CD4-positive, alpha-beta memory T cell (primary cell): Measurements from ENCODE around the gene ESRP2. TPM values are rescaled to one million over a fixed set of nuclear protein-coding genes. Genes with fewer than 3 reads are reported as not detected.
A peak's percentile ranks its signal among the peaks of the same experiment; 100 is the strongest.

Experiments used
- CTCF ChIA-PET: fragments of 350-600 bp; sonication (Branson Sonifier 250); formaldehyde crosslinking; loops from one replicate; lab custom pipeline; 2021; ENCODE audit warnings: inconsistent platforms; ENCODE audit not compliant: partially characterized antibody; lab: Charles Lee
- POLR2A ChIA-PET: fragments of 350-600 bp; sonication (Branson Sonifier 250); formaldehyde crosslinking; loops from one replicate; lab custom pipeline; 2021; ENCODE audit not compliant: partially characterized antibody; lab: Charles Lee
- DNase-seq, 5 donors: peaks; one replicate each; pipeline versions ENCODE4 v3.0.0 to v3.0.0-alpha.2; 2020 to 2022; ENCODE audit warnings: mixed read lengths in 1 of 5
- H3K27ac ChIP-seq: one replicate; pipeline ENCODE4 v1.7.0; 2013; ENCODE audit warnings: low read depth, low read length
- H3K27me3 ChIP-seq: 2 replicates; pipeline ENCODE4 v1.7.0; 2013; ENCODE audit warnings: mild to moderate bottlenecking, low read length, moderate library complexity; ENCODE audit not compliant: insufficient read depth
- H3K36me3 ChIP-seq: 2 replicates; pipeline ENCODE4 v1.7.0; 2013; ENCODE audit warnings: mild to moderate bottlenecking, low read length, moderate library complexity; ENCODE audit not compliant: insufficient read depth
- H3K4me1 ChIP-seq: 2 replicates; pipeline ENCODE4 v1.7.0; 2013; ENCODE audit warnings: mild to moderate bottlenecking, low read length, moderate library complexity; ENCODE audit not compliant: insufficient read depth
- H3K4me3 ChIP-seq, 2 donors: one replicate each; pipeline ENCODE4 v1.7.0; 2013; ENCODE audit warnings: low read length in 2 of 2, mild to moderate bottlenecking in 1 of 2
- H3K9me3 ChIP-seq, 2 donors: one replicate each; pipeline ENCODE4 v1.7.0; 2013; ENCODE audit warnings: low read length in 2 of 2, control low read depth in 1 of 2; ENCODE audit not compliant: control insufficient read depth in 1 of 2
- H3K27ac Mint-ChIP-seq, 7 donors: one replicate each; pipeline ENCODE4 v1.8.0; 2020 to 2021; ENCODE audit warnings: mixed read lengths in 7 of 7, mild to moderate bottlenecking in 6 of 7, inconsistent platforms in 3 of 7, moderate library complexity in 3 of 7
- H3K27me3 Mint-ChIP-seq, 2 donors: one replicate each; pipeline ENCODE4 v1.8.0; 2020 to 2021; ENCODE audit warnings: mixed read lengths in 2 of 2
- H3K36me3 Mint-ChIP-seq, 2 donors: one replicate each; pipeline ENCODE4 v1.8.0; 2020 to 2021; ENCODE audit warnings: mixed read lengths in 2 of 2, inconsistent platforms in 1 of 2, mild to moderate bottlenecking in 1 of 2
- H3K4me1 Mint-ChIP-seq, 4 donors: one replicate each; pipeline ENCODE4 v1.8.0; 2020 to 2021; ENCODE audit warnings: mixed read lengths in 4 of 4, mild to moderate bottlenecking in 1 of 4
- H3K4me3 Mint-ChIP-seq, 8 donors: one replicate each; pipeline ENCODE4 v1.8.0; 2020 to 2021; ENCODE audit warnings: mixed read lengths in 8 of 8, mild to moderate bottlenecking in 7 of 8, moderate library complexity in 6 of 8, inconsistent platforms in 3 of 8
- H3K9me3 Mint-ChIP-seq, 8 donors: one replicate each; pipeline ENCODE4 v1.8.0; 2020 to 2021; ENCODE audit warnings: mixed read lengths in 8 of 8, mild to moderate bottlenecking in 5 of 8, inconsistent platforms in 3 of 8, moderate library complexity in 1 of 8
- intact Hi-C: fragments of 100-400 bp; cut with micrococcal nuclease; formaldehyde crosslinking; loops from one replicate; pipeline ENCODE4 v1.15.1; 2023
- polyA plus RNA-seq, 2 donors: library from polyadenylated mRNA; unstranded; fragments of 300-500 nt; fragmentation: Illumina TruSeq; gene quantifications; one replicate each; pipeline ENCODE4 v1.2.3, GENCODE V29; 2021
- total RNA-seq, 2 experiments: library from RNA; stranded (reverse); gene quantifications; one replicate each; pipeline ENCODE4 v1.2.3, GENCODE V29; 2021

ESRP2 gene
- total and polyA plus RNA-seq, 4 experiments from 2014 or later, result 0.14 to 0.64 (median 0.26) TPM; not detected in 1

DNA sequence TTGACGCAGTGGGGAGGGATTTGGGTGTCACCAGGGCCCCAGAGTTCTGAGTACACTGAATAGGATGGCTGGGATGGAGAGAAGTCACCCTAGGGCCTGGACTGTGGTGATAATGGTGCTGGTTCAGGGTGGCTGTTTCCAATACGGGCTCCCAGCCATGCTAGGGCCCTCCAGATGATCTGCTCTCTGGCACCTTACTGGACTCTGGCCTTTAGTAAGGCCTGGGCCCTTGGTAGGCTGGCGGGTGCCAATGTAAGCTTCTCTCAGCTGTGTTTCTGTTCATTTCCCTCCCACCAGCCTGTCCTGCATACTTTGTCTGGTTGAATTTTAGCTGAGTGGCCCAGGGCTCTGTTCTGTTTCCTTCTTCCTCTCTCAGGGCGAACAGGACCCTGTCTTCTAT lies 12.0 kb upstream of the ESRP2 start:
- POLR2A ChIA-PET, result interaction anchor here (1.1 kb wide), 1 partner anchor 63 kb away, joined by 3 read pairs; the partner anchor contains the start of genes PRMT7 and SLC7A6OS
- no peaks in the 10 kb centered on the region for H3K9me3 ChIP-seq
- H3K36me3 Mint-ChIP-seq, result peaks cover 10 to 26% of the 10 kb centered on the region in 2 donors
- no peak overlapping the region for H3K27ac ChIP-seq
- H3K4me1 ChIP-seq, result peaks cover 26% of the 10 kb centered on the region
- peaks cover 8% of the 10 kb centered on the region for H3K36me3 ChIP-seq
- no peak for DNase-seq
- H3K4me3 Mint-ChIP-seq, result peak overlapping the region in 1 of 8 donors; percentile 39
- peaks cover 16 to 31% (median 20%) of the 10 kb centered on the region in 4 donors for H3K4me1 Mint-ChIP-seq
- no peaks in the 10 kb centered on the region for H3K27me3 ChIP-seq
- CTCF ChIA-PET, result interaction anchor here (0.9 to 2.0 kb wide), 4 partner anchors 9 to 81 kb away, joined by 3 to 4 read pairs (median 4); partner anchors contain the start of genes PRMT7 and SLC7A6OS
- intact Hi-C loops, result no loop called here
- no peaks in the 10 kb centered on the region for H3K27me3 Mint-ChIP-seq
- H3K9me3 Mint-ChIP-seq, result peaks cover 0 to 3% (median 0%) of the 10 kb centered on the region in 8 donors
- no peak overlapping the region for H3K27ac Mint-ChIP-seq
- no peak overlapping the region for H3K4me3 ChIP-seq

DNA sequence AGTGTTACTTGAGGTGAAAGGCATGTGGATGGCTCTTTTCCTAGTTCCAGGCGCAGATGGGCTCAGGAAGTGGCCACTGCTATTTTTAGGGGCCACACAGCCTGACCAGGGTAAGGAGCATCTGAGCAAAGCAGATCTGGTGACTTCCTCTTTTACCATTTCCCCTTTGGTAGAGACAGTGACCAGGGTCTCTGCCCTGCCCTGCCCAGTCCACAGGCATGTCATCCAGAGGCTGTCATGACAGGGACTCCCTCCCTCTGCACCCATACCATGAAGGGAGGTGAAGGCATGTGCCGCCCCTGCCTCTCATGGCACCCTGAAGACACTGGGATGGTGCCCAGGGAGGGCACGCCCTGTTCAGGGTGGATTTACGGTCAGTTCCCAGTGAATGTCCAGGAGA lies 11.5 kb upstream of the ESRP2 start:
- Mint-ChIP-seq H3K9me3 (peaks cover 0 to 3% (median 0%) of the 10 kb centered on the region in 8 donors), H3K27me3 (no peaks in the 10 kb centered on the region), H3K4me1 (peaks cover 16 to 31% (median 20%) of the 10 kb centered on the region in 4 donors), H3K27ac (no peak overlapping the region), H3K36me3 (peaks cover 10 to 25% of the 10 kb centered on the region in 2 donors), H3K4me3 (peak overlapping the region in 1 of 8 donors; percentile 25)
- H3K27ac ChIP-seq, result no peak overlapping the region
- H3K36me3 ChIP-seq, result peaks cover 8% of the 10 kb centered on the region
- DNase-seq, result no peak
- ChIA-PET POLR2A (no interaction called here), CTCF (interaction anchor here (0.9 to 4.1 kb wide), 2 partner anchors 14 to 15 kb away, joined by 4 to 34 read pairs; partner anchors contain the start of gene SLC7A6)
- intact Hi-C loops, result no loop called here
- no peaks in the 10 kb centered on the region for H3K27me3 ChIP-seq
- no peak overlapping the region for H3K4me3 ChIP-seq
- no peaks in the 10 kb centered on the region for H3K9me3 ChIP-seq
- peaks cover 26% of the 10 kb centered on the region for H3K4me1 ChIP-seq

DNA sequence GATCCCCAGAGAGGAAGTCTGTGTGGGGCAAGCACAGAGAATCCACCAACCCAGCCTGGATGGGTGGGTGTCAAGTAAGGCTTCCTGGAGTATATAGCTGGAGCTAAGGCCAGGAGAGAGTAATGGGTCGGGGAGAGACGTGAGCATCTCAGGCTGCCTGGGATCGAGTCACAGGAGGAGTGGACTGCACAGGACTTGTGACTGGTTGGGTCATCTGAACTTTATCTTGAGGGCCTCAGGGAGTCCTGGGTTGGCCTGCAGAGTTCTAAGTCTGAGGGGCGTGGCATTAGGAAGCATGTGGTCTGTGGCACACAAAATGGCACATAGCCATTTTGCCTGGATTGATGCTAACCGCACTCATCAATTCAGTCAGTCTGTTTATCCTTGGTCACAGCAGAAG lies 10.7 kb upstream of the ESRP2 start:
- POLR2A ChIA-PET, result interaction anchor here (0.6 to 3.5 kb wide), 4 partner anchors 11 to 65 kb away, joined by 4 to 30 read pairs (median 21); partner anchors contain the start of genes ESRP2, PRMT7, SLC7A6 and SLC7A6OS

DNA sequence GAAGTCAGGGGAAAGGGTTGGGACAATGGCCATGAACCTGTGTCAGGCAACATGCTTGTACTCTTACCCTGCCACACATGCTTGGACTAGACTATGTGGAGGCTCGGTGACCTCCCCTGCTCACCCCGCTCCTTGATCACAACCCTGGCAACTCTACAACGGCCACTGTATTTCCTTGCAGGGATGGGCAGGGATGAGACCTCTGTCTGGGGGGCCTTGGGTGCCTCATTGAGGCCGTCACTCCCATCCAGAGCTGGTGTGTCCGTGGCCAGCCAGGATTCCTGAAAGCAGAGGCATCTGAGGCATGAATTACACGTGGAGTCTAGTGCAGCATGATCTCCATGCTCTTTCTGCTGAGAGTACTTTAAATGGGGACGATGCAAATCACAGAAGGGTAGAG lies 10.2 kb upstream of the ESRP2 start:
- Mint-ChIP-seq H3K27me3 (no peaks in the 10 kb centered on the region), H3K36me3 (peaks cover 10 to 16% of the 10 kb centered on the region in 2 donors), H3K9me3 (peaks cover 0 to 3% (median 0%) of the 10 kb centered on the region in 8 donors), H3K4me3 (peak overlapping the region; percentile 93 to 99 (median 98)), H3K27ac (peak overlapping the region in 4 of 7 donors; percentile 22 to 87 (median 78)), H3K4me1 (peaks cover 15 to 31% (median 20%) of the 10 kb centered on the region in 4 donors)
- no peaks in the 10 kb centered on the region for H3K27me3 ChIP-seq
- H3K4me1 ChIP-seq, result peaks cover 26% of the 10 kb centered on the region
- POLR2A ChIA-PET, result interaction anchor here (0.6 to 3.5 kb wide), 9 partner anchors 9 to 136 kb away, joined by 3 to 30 read pairs (median 11); partner anchors contain the start of genes ESRP2, PRMT7, SLC7A6 and SLC7A6OS
- no peak overlapping the region for H3K27ac ChIP-seq
- intact Hi-C loops, result no loop called here
- CTCF ChIA-PET, result interaction anchor here (1.4 to 4.1 kb wide), 5 partner anchors 16 to 83 kb away, joined by 4 to 34 read pairs (median 5); partner anchors contain the start of genes PRMT7, SLC7A6 and SLC7A6OS
- H3K9me3 ChIP-seq, result no peaks in the 10 kb centered on the region
- DNase-seq, result no peak
- H3K4me3 ChIP-seq, result peak overlapping the region in 1 of 2 donors; percentile 98
- peaks cover 4% of the 10 kb centered on the region for H3K36me3 ChIP-seq

More for the DNA sequence above, 10.7 kb upstream of the ESRP2 start:
- Histone ChIP-seq H3K27ac (no peak overlapping the region), H3K36me3 (peaks cover 4% of the 10 kb centered on the region), H3K9me3 (no peaks in the 10 kb centered on the region), H3K27me3 (no peaks in the 10 kb centered on the region), H3K4me1 (peaks cover 26% of the 10 kb centered on the region), H3K4me3 (no peak overlapping the region)
- Mint-ChIP-seq H3K4me3 (peak overlapping the region in 7 of 8 donors; percentile 93 to 99 (median 98)), H3K9me3 (peaks cover 0 to 3% (median 0%) of the 10 kb centered on the region in 8 donors), H3K27me3 (no peaks in the 10 kb centered on the region), H3K36me3 (peaks cover 10 to 18% of the 10 kb centered on the region in 2 donors), H3K4me1 (peaks cover 15 to 31% (median 20%) of the 10 kb centered on the region in 4 donors), H3K27ac (peak overlapping the region in 2 of 7 donors; percentile 22 to 59)
- CTCF ChIA-PET, result interaction anchor here (0.5 to 4.1 kb wide), 5 partner anchors 16 to 754 kb away, joined by 3 to 34 read pairs (median 4); partner anchors contain the start of genes PRMT7, SLC7A6 and SLC7A6OS
- intact Hi-C loops, result no loop called here
- DNase-seq, result no peak

DNA sequence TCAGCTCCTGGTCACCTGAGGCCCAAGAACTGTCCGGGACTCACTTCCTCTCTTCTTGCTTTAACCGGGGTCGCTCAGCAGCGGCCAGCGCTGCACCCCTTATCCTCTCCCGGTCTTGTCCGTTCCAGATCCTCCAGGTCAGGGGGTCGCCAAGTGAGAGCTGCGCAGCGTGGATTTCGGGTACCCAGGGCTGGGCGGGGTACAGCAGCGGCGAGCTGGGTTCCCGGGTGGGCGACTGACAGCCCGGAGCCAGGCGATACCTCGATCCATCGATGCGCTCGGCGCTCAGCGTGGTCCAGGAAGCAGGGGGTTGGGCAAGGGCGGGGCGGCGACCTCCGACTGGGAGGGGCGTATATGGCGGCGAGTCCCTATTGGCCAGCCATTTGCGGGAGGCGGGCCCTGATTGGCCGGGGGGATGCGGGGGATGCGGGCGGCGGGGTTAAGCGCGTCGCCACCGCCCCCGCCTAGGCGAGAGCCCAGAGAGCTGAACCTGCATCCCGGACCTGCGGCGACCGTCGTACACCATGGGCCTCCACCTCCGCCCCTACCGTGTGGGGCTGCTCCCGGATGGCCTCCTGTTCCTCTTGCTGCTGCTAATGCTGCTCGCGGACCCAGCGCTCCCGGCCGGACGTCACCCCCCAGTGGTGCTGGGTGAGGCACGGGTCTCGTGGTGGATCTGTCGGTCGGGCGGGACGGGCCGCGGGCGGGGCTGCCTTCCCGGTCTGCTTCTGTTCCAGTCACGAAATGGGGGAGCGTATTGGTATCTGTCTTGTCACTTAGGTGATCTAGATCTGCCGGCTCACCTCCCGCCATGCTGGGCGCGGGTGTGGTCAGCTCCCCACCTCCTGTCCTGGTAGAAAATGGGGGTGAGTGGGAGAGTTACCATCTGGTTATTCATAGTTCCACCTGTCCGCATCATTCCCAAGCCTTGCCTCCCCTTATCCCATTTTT lies 9.3 kb upstream of the ESRP2 start, which contains the start of gene PLA2G15:
TSS of gene PLA2G15 (plus strand) at position 471 of the 951 bp plus-strand sequence. CDS start at position 525, 54 bp downstream.
- Mint-ChIP-seq H3K27me3 (no peaks in the 10 kb centered on the region), H3K4me1 (peaks cover 15 to 31% (median 20%) of the 10 kb centered on the region in 4 donors), H3K27ac (peak within 1 kb of the TSS; percentile 77 to 95 (median 93)), H3K4me3 (peak within 1 kb of the TSS; percentile 93 to 99 (median 98)), H3K9me3 (peaks cover 0 to 3% (median 0%) of the 10 kb centered on the region in 8 donors), H3K36me3 (peaks cover 6 to 12% of the 10 kb centered on the region in 2 donors)
- intact Hi-C loops, result loop anchor here (1.0 kb wide), 3 partner anchors 8 to 65 kb away; partner anchors contain the start of genes SLC7A6 and SLC7A6OS
- no peaks in the 10 kb centered on the region for H3K9me3 ChIP-seq
- no peaks in the 10 kb centered on the region for H3K36me3 ChIP-seq
- H3K27ac ChIP-seq, result peak within 1 kb of the TSS; percentile 58
- POLR2A ChIA-PET, result interaction anchor here (0.6 to 3.5 kb wide), 19 partner anchors 9 to 237 kb away, joined by 3 to 30 read pairs (median 5); partner anchors contain the start of genes ESRP2, NFATC3, PRMT7 and SLC7A6
- peak; percentile 93 to 96 (median 94) for DNase-seq
- CTCF ChIA-PET, result interaction anchor here (1.4 to 4.1 kb wide), 5 partner anchors 17 to 84 kb away, joined by 4 to 34 read pairs (median 5); partner anchors contain the start of genes PRMT7, SLC7A6 and SLC7A6OS
- peaks cover 27% of the 10 kb centered on the region for H3K4me1 ChIP-seq
- H3K27me3 ChIP-seq, result no peaks in the 10 kb centered on the region
- peak within 1 kb of the TSS; percentile 91 to 98 for H3K4me3 ChIP-seq

DNA sequence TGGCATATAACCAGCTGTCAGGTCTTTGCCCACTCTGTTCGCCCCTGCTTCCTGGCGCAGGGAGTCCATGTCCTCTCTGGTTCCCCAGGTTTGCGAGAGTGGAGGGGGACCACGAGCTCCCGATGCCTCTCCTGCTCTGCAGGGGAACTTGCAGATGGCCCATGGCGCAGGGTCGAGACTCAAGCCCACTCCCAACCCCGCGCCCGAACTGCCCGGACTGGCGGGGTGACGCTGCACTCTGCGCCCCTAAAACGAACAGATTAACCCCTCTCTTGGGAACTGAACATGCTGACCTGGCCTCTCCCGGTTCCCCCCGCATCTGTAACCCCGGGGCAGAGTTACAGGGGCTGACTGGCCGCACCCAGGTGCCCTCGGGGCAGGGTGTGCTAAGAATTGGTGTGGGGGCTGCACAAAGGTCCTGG lies 8.6 kb upstream of the ESRP2 start:
- peak overlapping the region; percentile 93 to 99 (median 98) for H3K4me3 Mint-ChIP-seq
- ChIA-PET POLR2A (interaction anchor here (0.6 to 3.5 kb wide), 18 partner anchors 8 to 236 kb away, joined by 3 to 30 read pairs (median 5); partner anchors contain the start of genes ESRP2, NFATC3, PRMT7 and SLC7A6), CTCF (interaction anchor here (0.8 to 4.1 kb wide), 5 partner anchors 18 to 85 kb away, joined by 3 to 34 read pairs (median 5); partner anchors contain the start of gene SLC7A6)
- Histone ChIP-seq H3K4me1 (peaks cover 33% of the 10 kb centered on the region), H3K27me3 (no peaks in the 10 kb centered on the region), H3K9me3 (no peaks in the 10 kb centered on the region), H3K36me3 (no peaks in the 10 kb centered on the region), H3K4me3 (peak overlapping the region; percentile 91 to 98), H3K27ac (peak overlapping the region; percentile 47)
- H3K9me3 Mint-ChIP-seq, result peaks cover 0 to 5% (median 0%) of the 10 kb centered on the region in 8 donors
- no peak for DNase-seq
- intact Hi-C loops, result no loop called here
- peaks cover 16 to 36% (median 24%) of the 10 kb centered on the region in 4 donors for H3K4me1 Mint-ChIP-seq
- H3K36me3 Mint-ChIP-seq, result peaks cover 4 to 8% of the 10 kb centered on the region in 2 donors
- H3K27me3 Mint-ChIP-seq, result no peaks in the 10 kb centered on the region
- peak overlapping the region in 5 of 7 donors; percentile 87 to 95 (median 94) for H3K27ac Mint-ChIP-seq
